Mesenchymal stem cell (in vitro differentiated cells and primary cell): Measurements from ENCODE around the gene POLR3B.
"Not testable (repeated sequence)": the region's sequence is repeated elsewhere in the genome, so short reads cannot be mapped to it uniquely, and the experiment has no call there.

Source experiments
- DNase-seq: peaks from one replicate; pipeline ENCODE4 v3.0.0-alpha.2; 2013
- H2AFZ ChIP-seq: one replicate; pipeline ENCODE4 v1.6.1; 2013; ENCODE audit warnings: low read depth, mild to moderate bottlenecking, control low read depth, inconsistent platforms, low read length, moderate library complexity
- H2AK5ac ChIP-seq: 2 replicates; pipeline ENCODE4 v1.6.1; 2013; ENCODE audit warnings: low read length, moderate library complexity, mild to moderate bottlenecking, inconsistent platforms; ENCODE audit not compliant: severe bottlenecking
- H2BK120ac ChIP-seq: one replicate; pipeline ENCODE4 v1.6.1; 2013; ENCODE audit warnings: low read depth, mild to moderate bottlenecking, inconsistent platforms, low read length, moderate library complexity
- H2BK12ac ChIP-seq, 2 experiments: one replicate each; pipeline ENCODE4 v1.6.1; 2013; ENCODE audit warnings: inconsistent platforms in 2 of 2, low read length in 2 of 2, mild to moderate bottlenecking in 2 of 2, moderate library complexity in 2 of 2, control low read depth in 1 of 2
- H2BK15ac ChIP-seq: one replicate; pipeline ENCODE4 v1.6.1; 2013; ENCODE audit warnings: mild to moderate bottlenecking, low read depth, inconsistent platforms; ENCODE audit not compliant: poor library complexity, severe bottlenecking
- H2BK5ac ChIP-seq: 2 replicates; pipeline ENCODE4 v1.6.1; 2013; ENCODE audit warnings: low read depth, mild to moderate bottlenecking, low read length, control low read depth, inconsistent platforms; ENCODE audit not compliant: poor library complexity, severe bottlenecking
- H3K14ac ChIP-seq, 2 experiments: one replicate each; pipeline ENCODE4 v1.6.1; 2013; ENCODE audit warnings: inconsistent platforms in 2 of 2, low read length in 2 of 2, control low read depth in 1 of 2, mild to moderate bottlenecking in 1 of 2, moderate library complexity in 1 of 2
- H3K18ac ChIP-seq, 2 experiments: one replicate each; pipeline ENCODE4 v1.6.1; 2013; ENCODE audit warnings: inconsistent platforms in 2 of 2, low read length in 2 of 2, control low read depth in 1 of 2, low read depth in 1 of 2, mild to moderate bottlenecking in 1 of 2
- H3K23ac ChIP-seq, 2 experiments: one replicate each; pipeline ENCODE4 v1.6.1; 2013; ENCODE audit warnings: inconsistent platforms in 2 of 2, low read length in 2 of 2, mild to moderate bottlenecking in 2 of 2, moderate library complexity in 2 of 2, control low read depth in 1 of 2
- H3K27ac ChIP-seq: 2 replicates; pipeline ENCODE4 v1.5.1; 2013; ENCODE audit warnings: mild to moderate bottlenecking, moderate library complexity, low read length, control low read depth, inconsistent platforms; ENCODE audit not compliant: poor library complexity, severe bottlenecking
- H3K27me3 ChIP-seq, 2 experiments: 2 replicates each; pipeline versions ENCODE4 v1.6.1 to v1.7.0; 2013; ENCODE audit warnings: low read length in 2 of 2, mild to moderate bottlenecking in 2 of 2, moderate library complexity in 2 of 2, control low read depth in 1 of 2, inconsistent platforms in 1 of 2; ENCODE audit not compliant: control insufficient read depth in 1 of 2, insufficient read depth in 1 of 2
- H3K36me3 ChIP-seq, 2 experiments: 2 replicates each; pipeline versions ENCODE4 v1.6.1 to v1.7.0; 2013; ENCODE audit warnings: low read length in 2 of 2, control low read depth in 1 of 2, inconsistent platforms in 1 of 2, low read depth in 1 of 2, mild to moderate bottlenecking in 1 of 2; ENCODE audit not compliant: insufficient read depth in 2 of 2, control insufficient read depth in 1 of 2
- H3K4ac ChIP-seq, 2 experiments: one replicate each; pipeline ENCODE4 v1.6.1; 2013; ENCODE audit warnings: inconsistent platforms in 2 of 2, low read length in 2 of 2, mild to moderate bottlenecking in 2 of 2, moderate library complexity in 2 of 2, control low read depth in 1 of 2, low read depth in 1 of 2
- H3K4me1 ChIP-seq: 2 replicates; pipeline ENCODE4 v1.6.1; 2013; ENCODE audit warnings: low read depth, low read length, control low read depth; ENCODE audit not compliant: control insufficient read depth, insufficient read depth
- H3K4me2 ChIP-seq: 2 replicates; pipeline ENCODE4 v1.6.1; 2013; ENCODE audit warnings: low read length, mild to moderate bottlenecking, inconsistent platforms; ENCODE audit not compliant: poor library complexity, severe bottlenecking
- H3K4me3 ChIP-seq, 2 experiments: 2 replicates each; pipeline versions ENCODE4 v1.5.1 to v1.7.0; 2013; ENCODE audit warnings: low read length in 2 of 2, mild to moderate bottlenecking in 2 of 2, control low read depth in 1 of 2, low read depth in 1 of 2; ENCODE audit not compliant: insufficient read depth in 1 of 2
- H3K79me1 ChIP-seq: replicated peaks from 2 replicates; pipeline ENCODE4 v1.6.1; 2013; ENCODE audit warnings: mild to moderate bottlenecking, control low read depth, low read length, inconsistent platforms; ENCODE audit not compliant: poor library complexity, severe bottlenecking
- H3K9ac ChIP-seq: 2 replicates; pipeline ENCODE4 v1.7.0; 2013; ENCODE audit warnings: mild to moderate bottlenecking, low read length, moderate library complexity
- H3K9me3 ChIP-seq: 2 replicates; pipeline ENCODE4 v1.7.0; 2013; ENCODE audit warnings: mild to moderate bottlenecking, low read length; ENCODE audit not compliant: control insufficient read depth
- H4K8ac ChIP-seq: one replicate; pipeline ENCODE4 v1.6.1; 2013; ENCODE audit warnings: inconsistent platforms, mild to moderate bottlenecking, low read length, moderate library complexity
- H4K91ac ChIP-seq: one replicate; pipeline ENCODE4 v1.6.1; 2013; ENCODE audit warnings: mild to moderate bottlenecking, low read length, inconsistent platforms
- WGBS: methylation state at CpG from one replicate; pipeline ENCODE4 v1.1.7; 2013; ENCODE audit warnings: mixed read lengths; 5-methylcytosine and 5-hydroxymethylcytosine counted together

Gene POLR3B

DNA sequence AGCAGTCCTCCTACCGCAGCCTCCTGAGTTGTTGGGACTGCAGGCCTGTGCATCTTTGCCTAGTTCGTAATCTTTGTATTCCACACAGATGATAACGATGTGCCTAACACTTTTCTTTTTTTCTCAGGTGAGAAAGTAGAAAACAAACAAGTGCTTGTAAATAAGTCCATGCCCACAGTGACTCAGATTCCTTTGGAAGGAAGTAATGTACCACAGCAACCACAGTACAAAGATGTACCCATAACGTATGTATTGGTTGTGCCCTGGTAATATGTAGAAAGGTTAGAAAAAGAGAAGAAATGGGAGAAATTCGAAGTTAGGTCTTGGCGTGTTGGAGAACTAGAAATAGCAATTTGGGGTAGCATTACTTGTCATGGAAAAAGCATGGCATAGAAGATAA lies 101.6 kb downstream of the POLR3B start:
- H2AFZ ChIP-seq, result no peak overlapping the region

DNA sequence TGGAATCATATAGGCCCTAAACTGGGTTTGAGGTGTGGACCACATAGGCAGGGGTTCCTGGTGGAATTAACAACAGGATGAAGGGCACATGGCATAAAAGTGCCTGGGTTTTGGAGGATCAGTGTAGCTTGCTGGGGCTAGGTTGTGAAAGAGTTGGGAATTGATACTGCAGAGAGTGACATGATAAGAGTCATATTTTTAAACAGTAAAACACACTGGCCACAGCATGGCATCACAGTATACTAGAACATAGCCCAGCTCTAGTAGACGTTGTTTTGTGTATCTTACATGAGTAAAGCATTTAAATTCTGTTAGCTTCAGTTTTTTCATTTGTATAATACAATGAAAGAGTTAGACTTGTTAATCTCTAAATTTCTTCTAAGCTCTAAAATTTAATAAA lies 102.0 kb downstream of the POLR3B start:
- Histone ChIP-seq H3K9me3 (no peaks in the 10 kb centered on the region), H3K4me3 (no peak overlapping the region), H3K18ac (no peak overlapping the region), H3K14ac (no peak overlapping the region), H3K4ac (no peak overlapping the region), H3K9ac (no peak overlapping the region), H2AK5ac (no peak overlapping the region), H2BK12ac (no peak overlapping the region), H2AFZ (no peak overlapping the region), H3K4me2 (no peak overlapping the region), H4K8ac (no peak overlapping the region), H4K91ac (no peak overlapping the region), H3K27me3 (no peaks in the 10 kb centered on the region), H2BK120ac (no peak overlapping the region), H3K23ac (no peak overlapping the region), H3K27ac (no peak overlapping the region), H2BK5ac (no peak overlapping the region), H3K79me1 (no peaks in the 10 kb centered on the region), H3K4me1 (no peaks in the 10 kb centered on the region), H2BK15ac (no peak overlapping the region), H3K36me3 (peaks cover 10 to 66% of the 10 kb centered on the region in 2 experiments)
- no peak for DNase-seq
- WGBS, result no CpG with 5 or more reads among the region's 1 CpG

More for the DNA sequence above, 101.6 kb downstream of the POLR3B start:
- no peak overlapping the region for H3K18ac ChIP-seq
- no peak overlapping the region for H2BK12ac ChIP-seq
- H4K8ac ChIP-seq, result no peak overlapping the region
- no peaks in the 10 kb centered on the region for H3K4me1 ChIP-seq
- DNase-seq, result no peak
- WGBS, result 95% methylated on average over 5 of the region's 6 CpGs
- H3K79me1 ChIP-seq, result no peaks in the 10 kb centered on the region
- no peak overlapping the region for H3K4ac ChIP-seq
- no peak overlapping the region for H2BK15ac ChIP-seq
- no peak overlapping the region for H2BK5ac ChIP-seq
- no peak overlapping the region for H3K14ac ChIP-seq
- no peak overlapping the region for H3K9ac ChIP-seq
- no peak overlapping the region for H3K23ac ChIP-seq
- no peaks in the 10 kb centered on the region for H3K9me3 ChIP-seq
- no peaks in the 10 kb centered on the region for H3K27me3 ChIP-seq
- H2AK5ac ChIP-seq, result no peak overlapping the region
- H4K91ac ChIP-seq, result no peak overlapping the region
- no peak overlapping the region for H3K4me2 ChIP-seq
- no peak overlapping the region for H3K4me3 ChIP-seq
- peaks cover 10 to 65% of the 10 kb centered on the region in 2 experiments for H3K36me3 ChIP-seq
- no peak overlapping the region for H2BK120ac ChIP-seq
- H3K27ac ChIP-seq, result no peak overlapping the region

DNA sequence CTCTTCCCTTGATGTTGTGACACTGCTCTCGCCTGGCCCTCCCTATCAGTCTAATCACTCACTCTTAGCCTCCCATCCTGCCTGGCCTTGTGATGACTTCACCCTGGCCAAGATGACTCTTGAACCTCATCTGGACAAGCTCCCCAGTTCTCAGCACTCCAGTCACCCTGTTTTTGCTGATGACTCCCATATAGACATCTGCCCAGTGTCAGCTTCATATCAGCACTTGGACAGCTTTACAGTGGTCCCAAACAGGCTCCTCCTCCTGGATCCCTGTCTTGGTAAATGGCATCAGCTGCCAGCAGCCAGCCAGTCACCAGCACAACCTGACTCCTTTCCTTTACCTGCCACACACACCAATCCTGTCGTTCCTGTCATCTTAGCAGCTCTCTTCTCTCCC lies 104.2 kb downstream of the POLR3B start:
- Histone ChIP-seq H2BK120ac (no peak overlapping the region), H3K36me3 (peaks cover 10 to 64% of the 10 kb centered on the region in 2 experiments), H3K18ac (no peak overlapping the region), H3K4me3 (no peak overlapping the region), H3K9me3 (no peaks in the 10 kb centered on the region), H4K8ac (no peak overlapping the region), H2AK5ac (no peak overlapping the region), H3K23ac (no peak overlapping the region), H2BK5ac (no peak overlapping the region), H3K14ac (no peak overlapping the region), H2AFZ (no peak overlapping the region), H3K4ac (no peak overlapping the region), H3K27me3 (no peaks in the 10 kb centered on the region), H3K9ac (no peak overlapping the region), H2BK12ac (no peak overlapping the region), H3K4me2 (no peak overlapping the region), H4K91ac (no peak overlapping the region), H3K27ac (no peak overlapping the region), H3K4me1 (no peaks in the 10 kb centered on the region), H3K79me1 (no peaks in the 10 kb centered on the region), H2BK15ac (no peak overlapping the region)
- WGBS, result 94% methylated on average over 2 of the region's 2 CpGs
- no peak for DNase-seq

DNA sequence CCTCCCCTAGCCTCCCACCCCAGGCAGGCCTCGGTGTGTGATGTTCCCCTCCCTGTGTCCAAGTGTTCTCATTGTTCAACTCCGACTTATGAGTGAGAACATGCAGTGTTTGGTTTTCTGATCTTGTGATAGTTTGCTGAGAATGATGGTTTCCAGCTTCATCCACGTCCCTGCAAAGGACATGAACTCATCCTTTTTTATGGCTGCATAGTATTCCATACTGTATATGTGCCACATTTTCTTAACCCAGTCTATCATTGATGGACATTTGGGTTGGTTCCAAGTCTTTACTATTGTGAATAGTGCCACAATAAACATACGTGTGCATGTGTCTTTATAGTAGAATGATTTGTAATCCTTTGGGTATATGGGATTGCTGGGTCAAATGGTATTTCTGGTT lies 108.1 kb downstream of the POLR3B start:
- not testable (repeated sequence) for H3K4me2 ChIP-seq, H3K79me1 ChIP-seq, H4K91ac ChIP-seq, H3K9me3 ChIP-seq, H2BK120ac ChIP-seq, DNase-seq, H2AK5ac ChIP-seq, H3K18ac ChIP-seq, H3K9ac ChIP-seq, H3K23ac ChIP-seq, H4K8ac ChIP-seq, H3K4ac ChIP-seq, H2BK15ac ChIP-seq, H2AFZ ChIP-seq, H3K27me3 ChIP-seq, H3K4me1 ChIP-seq, H3K14ac ChIP-seq, H2BK5ac ChIP-seq, H3K4me3 ChIP-seq, H2BK12ac ChIP-seq, H3K27ac ChIP-seq
- WGBS, result no CpG with 5 or more reads among the region's 4 CpGs
- peaks cover 7 to 30% of the 10 kb centered on the region in 2 experiments for H3K36me3 ChIP-seq
